Activated naive CD8-positive, alpha-beta T cell treated with anti-CD3 and anti-CD28 coated beads, Interleukin-2, amount 50 U/mL, for 24 hours (primary cell): ENCODE measurements around the gene RNPEPL1.
"Not testable (repeated sequence)": the region's sequence is repeated elsewhere in the genome, so short reads cannot be mapped to it uniquely, and the experiment has no call there.

Experiments used
- ATAC-seq: fragments of 150-1000 bp; cut with Tn5 transposase; one replicate; pipeline ENCODE4 v1.10.0; 2021
- DNase-seq: peaks from one replicate; pipeline ENCODE4 v3.0.0; 2021
- H3K27ac Mint-ChIP-seq: one replicate; pipeline ENCODE4 v1.8.0; 2021; ENCODE audit warnings: mild to moderate bottlenecking, mixed read lengths
- H3K27me3 Mint-ChIP-seq: one replicate; pipeline ENCODE4 v1.8.0; 2021; ENCODE audit warnings: mixed read lengths
- H3K36me3 Mint-ChIP-seq: one replicate; pipeline ENCODE4 v1.8.0; 2021; ENCODE audit warnings: low read depth, mixed read lengths
- H3K4me1 Mint-ChIP-seq: one replicate; pipeline ENCODE4 v1.8.0; 2021; ENCODE audit warnings: mixed read lengths
- H3K4me3 Mint-ChIP-seq: one replicate; pipeline ENCODE4 v1.8.0; 2021; ENCODE audit warnings: mild to moderate bottlenecking, moderate library complexity, mixed read lengths
- H3K9me3 Mint-ChIP-seq: one replicate; pipeline ENCODE4 v1.8.0; 2021; ENCODE audit warnings: mixed read lengths

The RNPEPL1 gene

DNA sequence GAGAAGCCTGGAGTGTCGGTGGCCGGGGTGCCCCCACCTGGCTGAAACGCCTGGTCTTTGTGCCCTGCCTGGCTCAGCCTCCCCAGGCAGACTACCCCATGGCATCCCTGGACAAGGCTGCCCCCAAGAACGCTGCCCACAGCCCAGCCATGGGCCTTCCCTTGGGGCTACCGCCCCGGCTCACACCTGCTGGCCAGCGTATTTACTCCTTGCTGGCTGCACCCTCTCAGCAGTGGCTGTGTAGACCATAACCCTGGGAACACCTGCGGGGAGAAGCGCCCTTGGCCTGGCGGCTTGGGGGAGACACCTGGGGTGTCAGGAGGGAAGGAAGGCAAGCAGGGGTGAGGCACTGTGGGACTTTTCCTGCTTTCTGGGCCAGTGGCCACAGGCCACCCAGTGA, 35.6 kb downstream of the RNPEPL1 start:
- Mint-ChIP-seq H3K27me3 (no peaks in the 10 kb centered on the region), H3K4me3 (no peak overlapping the region), H3K9me3 (no peaks in the 10 kb centered on the region), H3K36me3 (peaks cover 2% of the 10 kb centered on the region), H3K27ac (no peak overlapping the region), H3K4me1 (no peaks in the 10 kb centered on the region)
- ATAC-seq (peak; percentile 7), DNase-seq (no peak)

DNA sequence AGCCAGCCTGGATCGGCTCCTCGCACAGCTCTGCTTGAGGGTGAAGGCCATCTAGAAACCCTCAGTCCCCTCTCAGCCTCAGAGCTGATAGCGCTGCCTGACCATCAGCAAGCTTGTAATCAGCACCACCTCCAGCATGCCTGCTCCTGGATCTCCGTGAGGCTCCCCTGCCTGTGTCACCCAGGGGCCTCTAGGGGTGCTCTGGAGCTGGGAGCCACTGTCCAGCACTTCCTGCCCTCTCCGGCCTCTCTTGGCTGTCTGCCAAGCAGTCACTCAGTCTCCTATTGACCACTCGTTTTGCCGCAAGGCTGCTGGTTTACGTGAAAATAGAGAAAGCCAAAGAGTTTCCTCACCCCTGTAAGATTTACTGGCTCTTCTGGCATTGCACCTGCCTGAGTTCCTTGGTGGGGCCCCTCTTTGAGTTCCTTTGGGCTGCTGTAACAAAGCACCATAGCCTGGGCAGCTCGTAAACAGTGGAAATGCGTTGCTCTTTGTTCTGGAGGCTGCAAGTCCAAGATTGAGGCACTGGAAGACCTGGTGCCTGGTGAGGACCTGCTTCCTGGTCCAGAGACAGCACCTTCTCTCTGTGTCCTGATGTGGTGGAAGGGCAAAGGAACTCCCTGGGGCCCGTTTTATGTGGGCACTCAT, 36.1 kb downstream of the RNPEPL1 start:
- H3K9me3 Mint-ChIP-seq = no peaks in the 10 kb centered on the region
- H3K4me1 Mint-ChIP-seq = no peaks in the 10 kb centered on the region
- no peak overlapping the region for H3K27ac Mint-ChIP-seq
- H3K36me3 Mint-ChIP-seq = no peaks in the 10 kb centered on the region
- DNase-seq (no peak), ATAC-seq (no peak)
- no peaks in the 10 kb centered on the region for H3K27me3 Mint-ChIP-seq
- H3K4me3 Mint-ChIP-seq = no peak overlapping the region

DNA sequence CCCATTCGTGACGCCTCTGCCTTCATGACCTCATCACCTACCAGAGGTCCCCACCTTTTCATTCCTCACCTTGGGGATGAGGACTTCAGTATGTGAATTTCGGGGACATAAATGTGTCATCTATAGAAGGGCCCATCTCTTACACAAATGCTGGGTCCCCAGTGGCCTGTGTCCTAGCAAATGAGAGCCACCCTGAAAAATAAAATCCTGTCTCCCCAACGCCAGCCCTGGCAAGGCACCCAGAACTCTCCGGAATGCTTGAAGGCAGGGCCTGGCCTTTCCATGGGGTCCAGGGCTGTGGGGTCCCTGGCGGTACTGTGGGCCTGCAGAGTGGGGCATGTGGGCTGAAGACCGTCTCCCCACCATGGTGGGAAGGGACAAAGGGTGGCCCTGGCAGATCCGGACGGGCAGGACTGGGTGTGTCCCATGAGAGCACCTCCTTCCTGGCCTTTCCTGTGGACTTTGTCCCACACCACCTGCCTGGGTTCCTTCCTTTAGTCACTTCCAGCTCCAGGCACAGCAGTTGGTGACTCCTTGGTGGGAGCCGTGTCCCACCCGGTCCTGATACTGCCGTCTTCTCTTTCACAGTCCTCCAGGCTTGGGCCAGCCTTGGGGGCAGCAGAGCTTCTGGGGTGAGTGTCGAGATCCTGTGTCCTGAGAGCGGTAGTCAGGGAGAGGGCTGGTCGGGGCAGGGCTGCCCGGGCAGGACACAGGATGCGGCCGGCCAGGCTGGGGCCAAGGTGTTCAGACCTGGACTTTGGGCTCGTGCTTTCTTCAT, 36.8 kb downstream of the RNPEPL1 start:
- no peak overlapping the region for H3K4me3 Mint-ChIP-seq
- no peaks in the 10 kb centered on the region for H3K4me1 Mint-ChIP-seq
- H3K27ac Mint-ChIP-seq = no peak overlapping the region
- no peak for ATAC-seq
- no peak for DNase-seq
- no peaks in the 10 kb centered on the region for H3K9me3 Mint-ChIP-seq
- no peaks in the 10 kb centered on the region for H3K36me3 Mint-ChIP-seq
- no peaks in the 10 kb centered on the region for H3K27me3 Mint-ChIP-seq

DNA sequence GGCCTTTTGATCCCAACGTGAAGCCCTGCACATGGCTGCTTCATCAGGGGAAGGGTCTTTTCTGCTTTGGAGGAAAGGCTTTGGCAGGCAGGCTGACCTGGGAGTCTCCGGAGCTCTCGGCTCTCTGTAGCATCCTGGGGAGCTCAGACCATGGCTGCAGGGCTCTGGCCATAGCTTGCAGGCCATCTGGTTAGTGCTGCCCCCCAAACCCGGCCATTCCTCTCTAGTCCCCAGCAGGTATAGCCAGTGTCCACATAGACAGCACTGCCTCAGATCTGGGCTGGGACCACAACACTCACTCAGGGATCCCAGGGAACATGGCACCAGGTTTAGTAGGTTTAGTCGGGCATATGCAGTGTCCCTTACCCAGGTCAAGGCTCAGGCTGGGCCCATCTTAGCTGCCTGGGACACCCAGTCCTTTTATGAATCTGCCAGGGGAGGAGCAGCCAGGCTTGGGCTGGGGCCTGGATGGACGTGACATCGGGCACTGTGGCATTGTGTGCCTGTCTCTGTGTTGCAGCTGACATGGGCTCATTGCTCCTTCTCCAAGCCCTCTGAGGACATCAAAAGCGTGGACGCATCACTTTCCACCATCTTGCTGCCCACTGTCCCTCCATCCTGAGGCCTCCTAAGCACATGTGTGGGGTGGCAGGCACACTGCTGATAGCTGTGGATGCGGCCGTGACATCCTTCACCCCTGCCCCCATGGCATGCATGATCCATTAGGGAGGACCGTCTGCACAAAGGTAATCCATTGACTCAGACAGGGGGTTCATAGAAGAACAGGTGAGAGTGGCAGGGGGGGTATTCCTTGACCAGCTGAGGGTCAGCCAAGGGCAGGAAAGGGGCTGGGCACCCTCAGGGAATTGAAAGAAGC, 37.8 kb downstream of the RNPEPL1 start:
- H3K27ac Mint-ChIP-seq = no peak overlapping the region
- H3K36me3 Mint-ChIP-seq = no peaks in the 10 kb centered on the region
- ATAC-seq (no peak), DNase-seq (no peak)
- no peaks in the 10 kb centered on the region for H3K9me3 Mint-ChIP-seq
- H3K4me3 Mint-ChIP-seq = no peak overlapping the region
- H3K4me1 Mint-ChIP-seq = no peaks in the 10 kb centered on the region
- no peaks in the 10 kb centered on the region for H3K27me3 Mint-ChIP-seq

DNA sequence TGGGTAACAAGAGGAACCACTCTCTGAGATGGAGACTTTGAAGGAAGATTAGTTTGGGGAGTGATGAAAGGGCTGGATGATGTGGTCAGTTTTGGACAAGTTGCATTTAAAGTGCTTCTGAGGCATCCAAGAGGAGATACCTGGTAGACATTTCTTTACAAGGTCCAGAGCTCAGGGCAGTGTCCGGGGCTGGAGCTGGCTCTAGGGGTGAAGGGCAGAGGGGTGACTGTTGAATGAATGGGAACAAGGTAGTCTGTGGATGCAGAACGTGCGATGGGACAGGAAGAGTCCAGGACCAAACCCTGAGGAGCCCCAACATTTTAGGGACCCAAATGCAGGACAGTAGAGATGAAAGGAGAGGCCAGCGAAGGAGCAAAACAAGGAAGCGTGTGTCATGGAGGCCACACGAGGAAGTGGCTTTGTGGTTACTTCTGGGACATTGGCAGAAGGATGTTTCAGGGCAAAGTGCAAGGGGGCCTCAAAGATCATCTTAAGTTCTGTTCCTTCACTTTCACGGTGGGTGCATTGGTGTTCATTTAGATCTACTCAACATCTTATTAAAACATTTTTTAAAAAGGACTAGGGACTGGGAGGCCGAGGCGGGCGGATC, 43.4 kb downstream of the RNPEPL1 start:
- Mint-ChIP-seq H3K27me3 (no peaks in the 10 kb centered on the region), H3K4me3 (peak overlapping the region; percentile 32), H3K4me1 (peaks cover 9% of the 10 kb centered on the region), H3K27ac (peak overlapping the region; percentile 66), H3K9me3 (no peaks in the 10 kb centered on the region), H3K36me3 (peaks cover 8% of the 10 kb centered on the region)
- ATAC-seq (no peak), DNase-seq (no peak)

DNA sequence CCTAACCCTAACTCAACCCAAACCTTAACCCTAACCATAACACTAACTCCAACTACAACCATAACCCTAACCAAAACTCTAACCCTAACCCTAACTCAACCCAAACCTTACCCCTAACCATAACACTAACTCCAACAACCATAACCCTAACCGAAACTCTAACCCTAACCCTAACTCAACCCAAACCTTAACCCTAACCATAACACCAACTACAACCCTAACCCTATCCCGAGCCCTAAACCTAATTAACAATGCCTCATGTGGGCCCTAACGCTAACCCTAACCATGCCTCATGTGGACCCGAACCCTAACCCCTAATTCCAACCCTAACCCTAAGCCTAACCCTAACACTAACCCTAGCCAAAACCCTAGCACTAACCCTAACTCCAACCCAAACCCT, 45.5 kb downstream of the RNPEPL1 start:
- Mint-ChIP-seq H3K4me3 (no peak overlapping the region), H3K4me1 (peaks cover 9% of the 10 kb centered on the region), H3K27ac (no peak overlapping the region), H3K36me3 (peaks cover 13% of the 10 kb centered on the region), H3K9me3 (peaks cover 6% of the 10 kb centered on the region), H3K27me3 (no peaks in the 10 kb centered on the region)
- DNase-seq (no peak), ATAC-seq (no peak)

DNA sequence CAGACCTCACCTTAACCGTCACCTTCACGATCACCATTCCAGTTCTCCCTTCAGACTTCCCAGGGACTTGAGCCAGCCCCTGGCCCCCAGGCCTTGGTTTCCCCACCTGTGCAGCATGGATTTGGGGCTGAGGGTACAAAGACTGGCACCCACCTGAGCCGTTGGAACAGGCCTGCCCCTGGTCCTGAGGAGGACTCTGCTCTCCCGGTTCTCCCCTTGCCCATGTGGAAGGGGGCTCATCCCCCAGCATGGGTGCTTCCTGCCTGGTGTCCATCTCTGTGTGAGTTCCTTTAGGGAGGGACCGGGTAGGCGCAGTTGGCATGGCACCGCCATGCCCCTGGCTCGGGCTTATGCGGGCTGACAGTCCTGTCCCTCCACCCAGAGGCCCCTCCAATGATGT, 46.1 kb downstream of the RNPEPL1 start:
- Mint-ChIP-seq H3K36me3 (peaks cover 18% of the 10 kb centered on the region), H3K27me3 (no peaks in the 10 kb centered on the region), H3K27ac (no peak overlapping the region), H3K9me3 (peaks cover 6% of the 10 kb centered on the region), H3K4me3 (no peak overlapping the region), H3K4me1 (peaks cover 12% of the 10 kb centered on the region)
- DNase-seq = no peak
- ATAC-seq = no peak

DNA sequence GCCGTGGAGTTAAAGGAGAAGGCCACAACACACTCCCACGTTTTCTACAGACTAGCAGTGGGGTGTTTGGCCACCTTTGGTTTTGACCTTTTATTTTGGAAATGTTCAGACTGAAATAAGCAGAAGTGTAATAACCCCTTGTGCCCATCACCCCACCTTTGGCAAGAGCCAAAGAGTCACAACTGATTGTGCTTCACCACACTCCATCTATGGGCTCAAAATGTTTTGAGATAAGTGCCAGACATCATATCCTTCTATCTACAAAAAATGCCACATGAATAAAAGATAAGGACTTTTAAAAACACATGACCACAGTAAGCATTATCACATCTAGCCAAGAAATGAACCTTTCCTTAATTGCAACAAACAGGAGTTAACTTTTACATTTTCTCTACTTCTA, 47.1 kb downstream of the RNPEPL1 start:
- H3K4me3 Mint-ChIP-seq = no peak overlapping the region
- no peak for ATAC-seq
- no peak for DNase-seq
- H3K36me3 Mint-ChIP-seq = peaks cover 18% of the 10 kb centered on the region
- peaks cover 6% of the 10 kb centered on the region for H3K9me3 Mint-ChIP-seq
- peaks cover 17% of the 10 kb centered on the region for H3K4me1 Mint-ChIP-seq
- no peaks in the 10 kb centered on the region for H3K27me3 Mint-ChIP-seq
- no peak overlapping the region for H3K27ac Mint-ChIP-seq

DNA sequence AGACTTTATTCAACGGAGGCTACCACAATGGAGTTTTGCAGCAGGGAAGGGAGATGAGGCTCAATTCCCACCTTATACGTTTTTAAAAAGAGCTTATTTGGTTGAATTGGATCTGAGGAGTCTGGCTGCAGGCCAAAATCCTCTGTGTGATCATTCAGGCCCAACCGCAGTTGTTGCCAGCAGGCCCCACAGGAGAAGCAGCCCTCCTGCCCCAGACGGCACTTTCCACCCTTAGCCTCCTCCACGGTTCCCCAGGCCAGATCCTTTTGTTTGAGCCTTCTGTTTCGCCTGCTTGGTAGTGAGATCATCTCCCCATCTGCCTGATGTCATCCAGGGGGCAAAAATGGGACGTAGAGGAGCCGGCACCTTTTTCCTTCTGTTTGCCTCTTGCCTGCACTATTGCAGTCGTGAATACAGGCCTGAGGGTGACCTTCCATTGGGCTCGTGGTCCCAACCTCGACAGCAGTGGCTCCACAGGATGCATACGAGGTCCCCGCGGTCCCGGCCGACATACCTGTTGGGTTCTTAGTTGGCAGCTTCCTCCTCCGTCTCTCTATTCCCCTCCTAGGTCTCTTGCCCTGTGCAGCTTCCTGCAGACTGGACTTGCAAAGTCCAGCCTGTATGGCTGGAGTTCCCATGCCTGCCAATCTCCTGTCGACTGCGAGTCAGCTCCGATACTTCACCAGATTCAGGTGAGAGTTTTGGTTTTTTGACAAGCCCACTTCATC, 47.7 kb downstream of the RNPEPL1 start:
- no peak for DNase-seq
- peaks cover 6% of the 10 kb centered on the region for H3K9me3 Mint-ChIP-seq

DNA sequence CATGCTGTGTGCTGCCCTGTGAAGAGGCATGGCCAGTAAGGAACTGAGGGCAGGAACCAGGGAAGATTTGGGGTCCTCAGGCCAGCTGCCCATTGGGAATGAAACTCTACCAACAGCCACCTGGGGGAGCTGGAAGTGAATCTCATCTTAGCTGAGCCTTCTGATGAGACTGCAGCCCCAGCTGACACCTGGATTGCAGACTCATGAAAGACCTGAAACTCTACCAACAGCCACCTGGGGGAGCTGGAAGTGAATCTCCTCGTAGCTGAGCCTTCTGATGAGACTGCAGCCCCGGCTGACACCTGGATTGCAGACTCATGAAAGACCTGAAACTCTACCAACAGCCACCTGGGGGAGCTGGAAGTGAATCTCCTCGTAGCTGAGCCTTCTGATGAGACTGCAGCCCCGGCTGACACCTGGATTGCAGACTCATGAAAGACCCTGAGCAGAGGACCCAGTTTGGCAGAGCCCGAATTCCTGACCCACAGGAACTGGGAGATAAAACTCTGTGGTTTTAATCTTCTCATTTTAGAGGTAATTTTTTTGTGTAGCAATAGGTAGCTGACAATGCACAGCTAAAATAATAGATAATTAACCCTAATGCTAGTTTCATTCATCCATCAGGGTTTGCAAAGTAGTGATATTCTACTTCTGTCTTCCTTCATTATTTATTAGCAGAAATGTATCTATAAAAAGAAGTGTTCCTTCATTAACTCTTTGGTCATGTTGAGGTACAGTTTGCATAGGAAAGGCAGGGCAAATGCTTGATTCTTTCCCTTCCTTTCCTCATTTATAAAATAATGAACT, 48.8 kb downstream of the RNPEPL1 start:
- not testable (repeated sequence) for H3K9me3 Mint-ChIP-seq, DNase-seq, ATAC-seq, H3K36me3 Mint-ChIP-seq, H3K4me3 Mint-ChIP-seq, H3K27me3 Mint-ChIP-seq, H3K27ac Mint-ChIP-seq
- peaks cover 23% of the 10 kb centered on the region for H3K4me1 Mint-ChIP-seq

More for the DNA sequence above, 47.7 kb downstream of the RNPEPL1 start:
- Mint-ChIP-seq H3K27ac (no peak overlapping the region), H3K36me3 (peaks cover 18% of the 10 kb centered on the region), H3K4me3 (no peak overlapping the region), H3K4me1 (peaks cover 21% of the 10 kb centered on the region), H3K27me3 (no peaks in the 10 kb centered on the region)
- ATAC-seq = no peak

DNA sequence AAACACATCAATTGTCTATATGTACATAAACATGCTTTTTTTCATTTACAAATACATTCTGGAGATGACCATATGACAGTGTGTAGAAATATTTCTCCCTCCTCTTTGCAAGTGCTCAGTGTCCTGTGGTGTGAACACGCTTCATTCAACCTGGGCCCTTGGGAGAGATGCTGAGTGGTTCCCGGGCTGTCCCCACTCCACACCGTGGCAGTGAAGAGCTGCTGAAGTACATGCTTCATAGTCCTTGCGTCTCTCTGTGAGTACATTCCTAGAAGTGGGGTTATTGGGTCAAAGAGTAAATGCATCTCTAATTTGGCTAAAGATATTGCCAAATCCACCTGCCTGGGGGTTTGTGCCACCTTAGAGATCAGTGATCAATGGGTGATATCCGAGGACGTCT, 50.5 kb downstream of the RNPEPL1 start:
- Mint-ChIP-seq H3K4me3 (no peak overlapping the region), H3K36me3 (peaks cover 10% of the 10 kb centered on the region), H3K4me1 (peaks cover 34% of the 10 kb centered on the region), H3K27me3 (no peaks in the 10 kb centered on the region), H3K9me3 (peaks cover 6% of the 10 kb centered on the region), H3K27ac (no peak overlapping the region)
- ATAC-seq (no peak), DNase-seq (no peak)

DNA sequence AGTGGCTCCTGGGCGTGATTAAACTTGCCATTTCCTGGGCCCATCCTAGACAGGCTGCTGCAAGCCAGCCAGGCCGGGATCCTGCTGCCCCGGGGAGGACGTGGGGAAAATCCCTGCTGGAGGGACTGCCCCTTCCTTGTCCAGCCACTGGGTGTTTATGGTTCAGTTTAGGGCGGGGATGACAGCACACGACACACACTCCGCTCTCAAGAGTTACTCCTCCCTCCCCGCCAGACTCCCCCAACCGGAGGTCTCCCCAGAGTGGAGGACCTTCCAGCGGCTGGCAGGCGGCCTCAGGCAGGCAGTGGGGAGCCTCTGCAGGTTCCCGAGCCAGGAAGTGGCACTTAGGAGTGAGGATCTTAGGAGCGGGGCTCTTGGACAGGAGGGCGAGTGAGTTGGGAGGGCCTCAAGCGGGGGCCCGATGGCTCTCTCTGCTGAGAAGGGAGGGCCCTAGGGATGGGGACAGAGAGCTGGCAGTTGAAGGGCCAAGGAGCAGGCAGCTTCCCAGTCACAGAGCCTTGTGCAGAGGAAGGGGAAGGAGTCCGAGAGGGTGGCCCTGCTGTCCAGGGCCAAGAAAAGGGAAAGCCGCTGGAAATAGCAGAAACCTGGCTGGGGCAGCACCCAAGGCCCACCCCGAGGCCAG, 51.3 kb downstream of the RNPEPL1 start:
- Mint-ChIP-seq H3K27ac (peak overlapping the region; percentile 22), H3K4me1 (peaks cover 41% of the 10 kb centered on the region), H3K9me3 (peaks cover 6% of the 10 kb centered on the region), H3K4me3 (no peak overlapping the region), H3K27me3 (no peaks in the 10 kb centered on the region), H3K36me3 (peaks cover 10% of the 10 kb centered on the region)
- DNase-seq (no peak), ATAC-seq (no peak)

DNA sequence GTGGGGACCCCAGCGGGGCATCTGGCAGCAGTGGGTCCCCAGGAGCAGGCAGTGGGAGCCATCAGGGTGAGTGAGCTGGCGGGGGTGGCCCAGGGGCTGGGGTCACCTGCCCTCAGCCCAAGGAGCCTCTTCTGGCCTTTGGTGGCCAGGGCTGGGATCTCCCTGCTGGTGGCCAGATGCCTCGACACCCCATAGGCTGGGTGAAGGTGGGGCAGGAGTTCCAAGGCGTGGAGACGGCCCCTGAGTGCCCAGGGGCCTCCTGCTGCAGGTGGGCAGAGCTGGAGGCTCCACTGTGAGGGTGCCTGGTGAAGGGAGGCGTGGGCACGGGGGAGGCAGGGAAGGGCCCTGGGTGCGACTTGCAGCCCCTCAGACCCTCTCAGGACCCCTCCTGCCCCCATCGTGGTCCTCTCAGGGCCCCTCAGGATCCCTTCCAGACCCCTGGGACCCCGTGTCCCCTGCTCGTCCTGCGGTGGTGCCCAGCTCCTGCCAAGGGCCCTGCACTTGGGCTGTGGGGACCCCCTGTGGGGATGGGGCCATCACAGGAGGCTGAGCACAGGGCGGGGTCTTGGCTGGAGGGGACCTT, 52.0 kb downstream of the RNPEPL1 start:
- Mint-ChIP-seq H3K9me3 (peaks cover 6% of the 10 kb centered on the region), H3K4me3 (no peak overlapping the region), H3K27ac (no peak overlapping the region), H3K4me1 (peaks cover 48% of the 10 kb centered on the region), H3K27me3 (no peaks in the 10 kb centered on the region), H3K36me3 (peaks cover 10% of the 10 kb centered on the region)
- ATAC-seq = no peak
- DNase-seq = no peak
